ENCODE data around the gene TPD52L1.
A peak's percentile ranks its signal among the peaks of the same experiment; 100 is the strongest.

The TPD52L1 gene

DNA sequence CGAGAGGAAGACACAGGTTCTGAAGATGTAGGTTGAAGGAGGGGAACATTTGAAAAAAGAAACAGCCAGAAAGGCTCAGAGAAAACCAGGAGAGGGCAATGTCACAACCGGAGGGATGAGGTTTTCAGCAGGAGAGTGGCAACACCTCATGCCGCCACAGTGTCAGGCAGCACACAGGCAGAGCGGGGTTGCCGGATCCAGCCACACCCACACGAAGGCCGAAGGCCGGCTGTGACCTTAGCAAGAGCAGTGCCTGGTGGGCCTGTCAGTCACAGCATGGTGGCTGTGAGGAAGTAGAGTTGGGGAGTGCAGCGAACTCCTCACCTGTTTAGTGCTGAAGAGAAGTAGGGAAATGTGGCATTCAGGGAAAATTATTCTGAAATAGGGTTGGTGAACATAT is 134.1 kb downstream of the TPD52L1 start:
- no peak overlapping the region for H3K4me3 ChIP-seq
- H3K27ac ChIP-seq, result no peak overlapping the region

DNA sequence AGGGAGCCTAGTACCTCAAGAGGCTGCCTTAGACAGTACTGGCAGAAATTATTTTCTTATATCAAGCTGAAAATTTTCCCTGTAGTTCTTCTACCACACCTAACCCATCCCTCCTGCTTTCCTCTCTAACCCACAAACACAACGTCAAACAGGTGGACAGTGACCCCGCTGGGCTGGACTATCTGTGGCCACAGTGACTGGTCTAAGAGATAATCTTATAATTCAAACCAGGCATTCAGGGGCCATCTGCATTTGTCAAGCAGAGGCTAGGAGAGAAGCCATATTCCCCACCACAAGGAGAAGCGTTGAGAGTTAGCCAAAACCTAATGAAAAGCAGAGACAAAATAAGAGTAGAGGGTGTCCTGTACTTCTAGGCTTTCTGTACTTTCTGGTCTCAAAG is 140.0 kb downstream of the TPD52L1 start:
- Histone ChIP-seq H3K4me3 (no peak overlapping the region), H3K27ac (no peak overlapping the region)

DNA sequence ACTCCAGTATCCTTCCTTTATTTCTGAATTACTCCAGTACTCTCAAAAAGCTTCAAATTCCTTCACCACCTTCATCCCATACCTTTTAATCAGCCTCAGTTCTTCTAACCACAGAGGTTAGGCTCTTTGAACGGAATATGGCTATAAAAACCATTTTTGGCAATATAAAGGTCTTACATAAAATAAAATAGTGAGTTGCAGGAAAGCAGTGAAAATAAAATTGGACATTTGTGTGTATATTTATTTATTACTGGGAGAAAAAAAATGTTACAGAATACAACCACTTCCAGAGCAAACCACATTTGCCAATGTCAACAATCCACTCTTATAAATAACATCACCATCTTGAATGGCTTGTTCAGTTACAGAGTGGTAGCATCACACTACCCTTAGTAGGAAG is 140.5 kb downstream of the TPD52L1 start:
- no peak overlapping the region for H3K4me3 ChIP-seq
- no peak overlapping the region for H3K27ac ChIP-seq

DNA sequence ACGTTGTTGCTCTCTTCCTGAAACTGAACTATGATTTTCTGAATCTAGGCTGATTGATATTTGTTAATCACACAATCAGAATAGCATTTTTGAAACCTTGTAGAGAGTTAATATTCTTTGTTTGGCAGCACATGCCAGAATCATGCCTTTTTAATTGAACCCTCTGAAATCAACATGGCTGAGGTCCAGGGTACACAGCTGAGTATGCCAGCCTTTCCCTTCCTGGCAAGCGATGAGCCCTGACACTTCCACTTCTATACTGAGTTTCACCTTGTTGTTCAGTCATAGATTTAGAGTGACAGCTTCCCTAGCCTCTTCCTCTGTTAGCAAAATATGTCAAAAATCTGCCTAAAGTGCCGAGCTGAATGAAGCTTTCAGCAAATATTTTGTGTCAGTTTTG is 141.4 kb downstream of the TPD52L1 start:
- H3K27ac ChIP-seq, result no peak overlapping the region

DNA sequence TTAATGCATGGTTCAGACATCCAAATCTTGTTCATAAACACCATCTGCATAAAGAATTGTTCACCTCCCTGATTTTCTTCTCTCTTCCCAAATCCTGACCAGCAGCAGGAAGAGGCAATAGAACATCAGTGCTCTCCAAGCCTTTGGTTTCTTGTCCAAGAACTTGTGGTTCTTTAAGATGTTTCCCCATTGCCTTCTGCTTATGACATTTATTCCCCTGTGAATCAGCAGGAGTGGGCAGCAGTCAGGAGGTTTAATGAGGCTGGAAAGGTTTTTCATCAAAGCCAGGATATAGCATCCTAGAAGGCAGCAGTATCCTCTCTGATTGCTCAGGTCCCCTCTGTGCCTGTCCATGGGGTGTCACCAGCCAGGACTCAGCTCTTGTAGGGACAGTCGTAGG is 142.9 kb downstream of the TPD52L1 start:
- Histone ChIP-seq H3K27ac (no peak overlapping the region), H3K4me3 (no peak overlapping the region)

More for the DNA sequence above, 141.4 kb downstream of the TPD52L1 start:
- H3K4me3 ChIP-seq, result no peak overlapping the region

DNA sequence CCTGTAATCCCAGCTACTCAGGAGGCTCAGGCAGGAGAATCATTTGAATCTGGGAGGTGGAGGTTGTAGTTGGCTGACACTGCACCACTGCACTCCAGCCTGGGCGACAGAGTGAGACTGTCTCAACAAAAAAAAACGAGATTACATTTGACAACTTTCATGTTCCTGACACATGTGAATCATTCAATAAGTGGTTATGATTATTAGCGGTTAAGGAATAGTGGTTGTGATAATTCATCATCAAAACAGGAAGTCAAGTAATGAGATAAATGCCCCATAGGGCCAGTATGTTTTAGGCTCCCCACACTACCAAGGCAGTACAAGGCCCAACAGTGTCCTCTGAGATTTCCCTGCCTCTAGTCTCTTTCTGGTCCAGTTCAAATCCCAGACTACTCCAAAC is 145.7 kb downstream of the TPD52L1 start:
- H3K4me3 ChIP-seq, result no peak overlapping the region
- peak overlapping the region in 2 of 21 experiments; percentile 7 to 11 for H3K27ac ChIP-seq

DNA sequence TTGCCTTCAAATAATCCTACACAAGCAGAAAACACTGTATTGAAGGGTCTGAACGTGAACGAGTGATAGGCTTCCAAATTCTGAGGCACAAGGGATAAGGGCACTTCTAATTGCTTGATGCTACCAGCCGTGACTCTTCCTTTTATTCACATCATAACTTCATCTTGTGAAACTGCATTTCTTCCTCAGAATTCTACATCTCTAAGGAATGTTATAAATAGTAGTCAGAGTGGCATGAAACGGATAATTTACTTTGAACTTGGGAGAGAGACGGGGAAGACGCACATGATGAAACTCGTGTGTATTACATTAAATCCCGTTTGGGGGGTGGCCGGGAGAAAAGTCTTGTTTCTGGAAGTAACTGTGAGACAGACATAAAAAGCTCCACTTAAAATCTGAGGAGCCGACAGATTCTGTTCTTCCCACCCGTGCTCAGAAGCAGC is 147.4 kb downstream of the TPD52L1 start:
- H3K4me3 ChIP-seq, result peak overlapping the region; percentile 54 to 78 (median 63)
- peak overlapping the region; percentile 74 to 98 (median 93) for H3K27ac ChIP-seq

DNA sequence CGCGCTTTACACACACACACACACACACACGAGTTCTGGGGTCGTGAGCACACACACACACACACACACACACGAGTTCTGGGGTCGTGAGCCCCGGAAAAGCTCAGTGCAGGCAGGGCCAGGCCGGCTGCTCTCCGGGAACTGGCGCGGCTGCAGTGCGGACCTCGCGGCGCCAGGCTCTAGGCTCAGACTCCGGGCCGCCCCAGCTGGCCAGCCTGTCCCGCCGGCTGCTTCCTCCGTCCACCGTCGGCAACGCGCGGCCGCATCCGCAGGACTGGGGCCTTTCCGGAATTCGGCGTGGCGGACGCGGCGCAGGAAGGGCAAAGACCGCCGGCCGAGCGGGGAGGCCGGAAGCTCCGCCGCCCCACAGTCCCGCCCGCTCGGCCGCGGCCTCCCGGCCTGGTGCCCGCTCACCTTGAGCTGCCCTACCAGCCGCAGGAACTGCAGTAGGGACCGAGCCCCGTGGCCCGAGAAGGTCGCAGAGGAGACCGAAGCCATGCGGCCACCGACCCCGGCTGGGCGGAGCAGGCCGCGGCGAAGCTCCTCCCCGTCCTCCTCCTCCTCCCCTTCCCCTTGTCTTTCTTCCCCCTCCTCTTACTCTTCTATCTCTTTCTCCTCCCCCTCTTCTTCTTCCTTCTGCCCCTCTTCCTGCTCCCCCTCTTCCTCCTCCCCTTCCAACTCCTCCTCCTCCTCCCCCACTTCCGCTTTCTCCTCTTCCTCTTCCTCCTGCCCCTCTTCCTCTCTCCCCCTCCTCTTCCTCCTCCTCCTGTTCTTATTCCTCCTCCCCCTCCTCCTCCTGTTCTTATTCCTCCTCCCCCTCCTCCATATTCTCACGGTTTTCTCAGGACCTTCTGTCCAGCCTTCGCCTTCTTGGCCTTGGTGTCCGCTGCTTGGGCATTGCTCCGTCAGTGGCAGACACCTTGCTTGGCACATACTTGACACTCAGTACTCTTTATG is 148.1 kb downstream of the TPD52L1 start, which contains the start of gene HDDC2:
Gene HDDC2 (minus strand): TSS at position 533 of the 957 bp plus-strand sequence. CDS start 35 bp downstream, at position 498.
- Histone ChIP-seq H3K27ac (peak within 1 kb of the TSS; percentile 74 to 98 (median 93)), H3K4me3 (peak within 1 kb of the TSS; percentile 54 to 78 (median 63))

DNA sequence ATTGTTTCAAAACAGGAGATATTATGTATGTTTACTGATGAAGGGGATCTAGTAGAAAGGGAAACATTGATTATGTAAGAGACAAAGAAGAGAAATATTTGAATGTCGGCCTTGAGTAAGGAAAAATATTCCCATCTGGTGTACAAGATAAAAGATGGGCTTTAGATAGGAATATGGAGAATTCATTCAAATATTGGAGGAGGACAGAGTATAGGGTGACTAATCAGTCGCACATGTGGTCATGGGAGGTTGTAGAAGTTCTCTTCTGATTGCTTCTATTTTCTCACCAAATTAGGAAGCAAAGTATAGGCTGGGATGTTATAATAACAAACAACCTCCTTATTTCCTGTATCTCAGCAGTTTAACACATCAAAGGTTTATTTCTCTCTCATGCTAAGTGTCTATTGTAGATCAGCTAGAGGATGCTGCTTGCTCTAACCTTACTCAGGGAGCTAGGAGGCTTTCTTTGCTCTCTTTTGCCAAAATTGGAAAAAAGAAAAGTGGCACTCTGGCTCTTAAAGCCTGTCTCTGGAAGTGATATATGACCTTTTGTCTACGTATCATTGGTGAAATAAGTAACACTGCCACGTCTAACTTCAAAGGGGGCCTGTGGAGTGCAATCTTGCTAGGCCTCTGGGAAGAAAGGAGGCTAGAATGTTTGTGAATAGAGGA is 149.4 kb downstream of the TPD52L1 start:
- H3K4me3 ChIP-seq, result no peak overlapping the region
- H3K27ac ChIP-seq, result peak overlapping the region in 2 of 21 experiments; percentile 11 to 94

DNA sequence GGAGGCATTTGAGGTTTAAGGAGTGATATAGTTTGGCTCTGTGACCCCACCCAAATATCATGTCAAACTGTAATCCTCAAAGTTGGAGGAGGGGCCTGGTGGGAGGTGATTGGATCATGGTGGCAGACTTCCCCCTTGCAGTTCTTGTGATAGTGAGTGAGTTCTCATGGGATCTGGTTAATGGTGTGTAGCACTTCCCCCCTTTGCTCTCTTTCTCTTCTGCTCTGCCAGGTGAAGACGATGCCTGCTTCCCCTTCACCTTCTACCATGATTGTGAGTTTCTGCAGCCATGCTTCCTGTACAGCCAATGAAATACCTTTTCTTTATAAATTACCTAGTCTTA is 149.9 kb downstream of the TPD52L1 start:
- Histone ChIP-seq H3K27ac (peak overlapping the region in 1 of 21 experiments; percentile 11), H3K4me3 (no peak overlapping the region)

DNA sequence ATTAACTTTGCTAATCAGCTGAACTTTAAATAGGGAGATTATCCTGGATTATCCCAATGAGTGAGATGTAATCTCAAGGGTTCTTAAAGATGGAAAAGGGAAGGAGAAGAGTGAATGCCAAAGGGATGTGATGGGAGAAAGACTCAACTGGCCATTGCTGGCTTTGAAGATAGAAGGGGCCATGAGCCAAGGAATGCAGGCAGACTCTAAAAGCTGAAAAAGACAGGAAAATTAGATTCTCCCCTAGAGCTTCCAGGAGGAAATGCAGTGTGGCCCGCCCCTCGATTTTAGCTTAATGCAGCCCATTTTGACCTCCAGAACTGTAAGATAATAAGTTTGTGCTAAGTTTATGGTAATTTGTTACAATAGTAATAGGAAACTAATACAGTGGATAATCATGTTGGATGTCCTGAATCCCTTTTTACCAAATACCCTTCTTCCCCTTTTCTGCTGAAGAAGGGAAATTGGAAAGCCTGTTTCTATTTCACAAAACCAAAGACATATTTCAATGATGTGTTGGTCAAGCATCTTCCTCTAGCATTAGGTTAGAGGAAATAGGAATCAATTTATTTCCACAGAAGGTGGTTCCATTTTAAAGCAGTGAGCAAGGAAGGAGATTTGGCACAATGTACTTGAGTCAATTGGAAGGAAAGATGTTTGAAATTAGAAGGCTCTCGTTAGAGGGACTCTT is 151.5 kb downstream of the TPD52L1 start:
- Histone ChIP-seq H3K4me3 (no peak overlapping the region), H3K27ac (no peak overlapping the region)

DNA sequence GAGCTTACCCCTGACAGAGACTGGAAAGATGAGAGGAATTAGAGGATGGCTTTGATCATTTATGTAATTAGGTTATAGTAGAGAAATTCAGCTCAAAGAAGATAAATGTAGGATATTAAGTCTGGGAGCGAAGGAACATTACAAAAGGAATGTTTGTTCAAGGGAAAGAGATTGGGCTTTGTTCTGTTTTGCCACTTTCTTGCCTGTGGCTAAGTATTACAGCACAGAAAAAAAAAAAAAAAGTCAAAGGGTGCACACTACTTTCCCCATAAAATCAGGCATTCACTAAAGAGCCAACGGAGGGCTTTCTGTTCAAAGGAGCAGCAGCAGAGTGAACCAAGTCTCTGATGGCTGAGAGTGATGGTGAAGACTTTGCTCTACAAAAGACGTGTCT is 153.2 kb downstream of the TPD52L1 start:
- Histone ChIP-seq H3K4me3 (no peak overlapping the region), H3K27ac (no peak overlapping the region)

DNA sequence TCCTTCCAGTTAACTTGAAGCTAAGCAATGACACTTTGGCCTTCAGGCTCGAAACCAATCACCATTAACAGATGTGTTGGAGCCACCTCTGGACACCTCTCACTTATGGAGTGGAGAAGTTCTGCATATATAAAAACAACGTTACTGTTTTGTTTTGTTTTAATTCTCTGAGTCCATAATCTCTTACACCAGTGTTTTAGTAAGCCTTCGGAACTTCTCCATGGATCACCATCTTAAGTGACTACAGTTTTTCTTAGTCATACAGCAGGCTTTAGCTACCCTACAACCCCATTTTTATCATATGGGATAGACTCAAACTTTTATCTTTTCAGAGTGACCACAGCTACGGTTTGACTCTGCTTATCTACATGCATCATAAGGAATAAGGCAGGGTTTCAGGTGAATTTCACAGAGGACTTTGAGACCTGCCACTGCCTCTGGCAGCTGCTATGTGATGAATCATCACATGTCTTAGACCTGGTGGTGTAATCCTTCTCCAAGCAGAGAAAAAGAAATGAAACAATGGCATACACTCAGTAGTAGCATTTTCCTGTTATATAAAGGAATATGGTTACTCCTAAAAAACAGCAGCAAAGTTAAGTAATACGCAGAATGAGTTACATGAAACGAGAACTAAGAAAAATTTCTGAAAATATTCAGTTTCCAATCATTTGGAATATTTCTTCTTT is 153.7 kb downstream of the TPD52L1 start:
- H3K27ac ChIP-seq, result no peak overlapping the region

DNA sequence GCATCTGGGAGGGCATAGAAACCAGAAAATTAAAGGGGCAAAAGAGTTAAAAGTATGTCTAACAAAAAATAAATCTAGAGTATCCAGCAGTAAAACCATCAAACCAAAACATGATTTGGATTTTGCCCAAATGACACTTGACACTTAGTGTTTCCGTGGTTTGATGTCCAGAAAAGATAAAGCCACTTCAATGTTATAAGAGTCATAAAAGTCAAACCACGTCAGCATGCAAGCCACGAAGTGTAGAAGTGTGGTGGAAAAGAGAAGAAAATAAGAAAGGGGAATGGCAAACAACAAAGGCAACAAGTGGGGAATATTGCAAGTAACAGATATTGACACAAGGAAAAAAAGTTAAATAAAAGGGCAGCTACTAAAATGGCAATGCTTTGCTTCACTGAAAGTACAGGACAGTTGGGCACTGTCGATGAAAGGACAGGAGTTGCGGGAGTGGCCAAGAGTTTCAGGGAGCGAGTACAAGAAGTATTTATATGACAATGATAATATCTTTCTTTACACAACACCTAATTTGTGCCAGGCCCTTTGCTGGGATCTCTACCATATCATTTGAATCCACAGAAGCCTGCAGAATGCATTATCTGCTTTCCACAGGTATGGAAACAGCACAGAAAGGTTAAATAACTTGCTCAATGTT is 154.5 kb downstream of the TPD52L1 start:
- no peak overlapping the region for H3K27ac ChIP-seq
- H3K4me3 ChIP-seq, result no peak overlapping the region

More for the DNA sequence above, 153.7 kb downstream of the TPD52L1 start:
- H3K4me3 ChIP-seq, result no peak overlapping the region

DNA sequence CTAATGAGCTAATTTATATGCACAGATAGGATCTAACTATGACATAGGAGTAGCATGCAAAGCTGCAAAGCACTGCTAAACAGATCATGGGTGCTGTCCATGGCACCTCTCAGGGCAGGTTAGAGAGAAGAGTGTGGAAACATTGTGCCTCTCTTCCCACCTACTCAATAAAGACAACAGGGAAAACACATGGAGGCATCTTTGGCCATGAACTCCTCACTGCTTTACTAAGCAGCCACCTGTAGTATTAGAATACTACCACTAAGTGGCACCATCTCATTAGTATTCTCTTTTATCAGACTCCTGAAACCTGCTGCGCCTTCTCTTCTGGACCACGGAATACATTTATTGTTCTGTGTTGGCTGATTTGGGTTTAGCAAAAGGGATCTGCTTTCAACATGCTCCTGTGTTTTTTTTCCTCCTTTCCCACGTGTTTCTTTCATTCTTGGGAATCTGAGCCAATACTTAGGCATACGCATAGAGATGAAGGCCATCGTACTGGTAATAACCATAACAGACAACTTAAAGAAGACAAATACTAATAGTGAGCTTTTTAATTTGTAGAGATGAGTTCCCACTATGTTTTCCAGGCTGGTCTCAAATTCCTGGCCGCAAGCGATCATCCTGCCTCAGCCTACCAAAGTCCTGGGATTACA is 157.5 kb downstream of the TPD52L1 start:
- Histone ChIP-seq H3K27ac (no peak overlapping the region), H3K4me3 (no peak overlapping the region)

DNA sequence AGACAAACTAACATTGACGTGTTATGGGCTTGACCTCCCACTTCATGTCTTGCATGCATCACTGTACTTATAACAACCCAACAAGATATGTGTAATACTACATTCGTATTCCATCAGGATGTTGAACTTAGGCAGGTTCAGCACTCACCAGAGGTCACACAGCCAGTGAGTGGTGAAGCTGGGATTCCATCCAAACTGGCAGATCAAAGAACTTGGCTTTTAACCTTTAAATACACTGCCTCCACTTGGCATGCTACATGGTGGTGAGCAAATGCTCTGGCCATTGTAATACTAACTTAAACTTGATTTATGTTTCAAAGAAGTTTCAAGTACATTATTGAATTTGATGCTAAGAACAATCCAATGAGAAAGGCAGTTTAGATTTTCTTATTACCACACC is 158.9 kb downstream of the TPD52L1 start:
- no peak overlapping the region for H3K4me3 ChIP-seq
- H3K27ac ChIP-seq, result no peak overlapping the region

DNA sequence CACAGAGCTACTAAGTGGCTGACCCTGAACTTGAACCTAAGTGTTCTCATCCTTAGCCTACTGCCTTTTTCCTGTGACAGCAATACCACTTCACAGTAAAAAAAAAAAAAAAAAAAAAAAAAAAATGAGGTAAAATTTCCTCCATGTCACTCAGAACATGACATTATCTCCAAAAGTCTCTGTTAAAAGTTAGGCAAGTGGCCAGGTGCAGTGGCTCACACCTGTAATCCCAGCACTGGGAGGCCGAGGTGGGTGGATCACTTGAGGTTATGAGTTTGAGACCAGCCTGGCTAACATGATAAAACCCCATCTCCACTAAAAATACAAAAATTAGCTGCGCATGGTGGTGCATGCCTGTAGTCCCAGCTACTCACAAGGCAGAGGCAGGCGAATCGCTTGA is 159.4 kb downstream of the TPD52L1 start:
- Histone ChIP-seq H3K4me3 (no peak overlapping the region), H3K27ac (no peak overlapping the region)
